GM23248 (cell line): ENCODE data around the gene LOXL4. TPM values are rescaled to one million over a fixed set of nuclear protein-coding genes. Genes with fewer than 3 reads are reported as not detected.

Source experiments
- DNase-seq: peaks from one replicate; pipeline ENCODE4 v3.0.0-alpha.2; 2015
- H2AFZ ChIP-seq: fragments of 200-600 bp; sonication (generic); 2 replicates; pipeline ENCODE4 v1.6.1; 2016; ENCODE audit warnings: antibody characterized with exemption
- H3F3A ChIP-seq: fragments of 200-600 bp; sonication (generic); 2 replicates; pipeline ENCODE4 v1.6.1; 2016; ENCODE audit warnings: mild to moderate bottlenecking, antibody characterized with exemption, mixed run types; ENCODE audit not compliant: insufficient read depth
- H3K27ac ChIP-seq: fragments of 200-600 bp; sonication (generic); 2 replicates; pipeline ENCODE4 v1.5.1; 2016; ENCODE audit warnings: mild to moderate bottlenecking
- H3K27me3 ChIP-seq: fragments of 200-600 bp; sonication (generic); replicated peaks from 2 replicates; pipeline ENCODE4 v1.6.1; 2016; ENCODE audit warnings: mild to moderate bottlenecking; ENCODE audit not compliant: insufficient read depth
- H3K36me3 ChIP-seq: fragments of 200-600 bp; sonication (generic); 2 replicates; pipeline ENCODE4 v1.6.1; 2016; ENCODE audit warnings: low read depth, mild to moderate bottlenecking
- H3K4me1 ChIP-seq: fragments of 200-600 bp; sonication (generic); 2 replicates; pipeline ENCODE4 v1.6.1; 2016; ENCODE audit warnings: mild to moderate bottlenecking; ENCODE audit not compliant: insufficient read depth
- H3K4me2 ChIP-seq: fragments of 200-600 bp; sonication (generic); one replicate; pipeline ENCODE4 v1.6.1; 2016; ENCODE audit warnings: mild to moderate bottlenecking; ENCODE audit not compliant: unreplicated experiment
- H3K4me3 ChIP-seq: fragments of 200-600 bp; sonication (generic); 2 replicates; pipeline ENCODE4 v1.5.1; 2016; ENCODE audit warnings: mild to moderate bottlenecking
- H3K79me2 ChIP-seq: fragments of 200-600 bp; sonication (generic); 2 replicates; pipeline ENCODE4 v1.6.1; 2016; ENCODE audit warnings: mild to moderate bottlenecking; ENCODE audit not compliant: insufficient read depth
- H3K9ac ChIP-seq: fragments of 200-600 bp; sonication (generic); 2 replicates; pipeline ENCODE4 v1.6.1; 2016; ENCODE audit warnings: mild to moderate bottlenecking
- H3K9me2 ChIP-seq: fragments of 200-600 bp; sonication (generic); 2 replicates; pipeline ENCODE4 v1.6.1; 2016; ENCODE audit warnings: mixed run types, mild to moderate bottlenecking, moderate library complexity; ENCODE audit not compliant: insufficient read depth
- H3K9me3 ChIP-seq: fragments of 200-600 bp; sonication (generic); one replicate; pipeline ENCODE4 v1.6.1; 2017; ENCODE audit warnings: low read depth
- H4K20me1 ChIP-seq: fragments of 200-600 bp; sonication (generic); 2 replicates; pipeline ENCODE4 v1.6.0; 2016; ENCODE audit not compliant: insufficient read depth
- EZH2 ChIP-seq: fragments of 200-600 bp; sonication (generic); IDR thresholded peaks from 2 replicates; pipeline ENCODE4 v1.6.1; 2018; ENCODE audit warnings: antibody characterized with exemption, mild to moderate bottlenecking; ENCODE audit not compliant: insufficient read depth, poor library complexity, severe bottlenecking
- EZH2phosphoT487 ChIP-seq: fragments of 200-600 bp; sonication (generic); IDR thresholded peaks from 2 replicates; pipeline ENCODE4 v1.6.1; 2018; ENCODE audit warnings: antibody characterized with exemption, moderate library complexity, mild to moderate bottlenecking, low read depth; ENCODE audit not compliant: insufficient read depth
- WGBS, 2 experiments: methylation state at CpG; one replicate each; pipeline ENCODE4 v1.1.6; 2015 to 2017; ENCODE audit warnings: low lambda C conversion rate in 2 of 2, low coverage in 1 of 2; ENCODE audit errors: missing lambda C conversion rate in 2 of 2; 5-methylcytosine and 5-hydroxymethylcytosine counted together
- in situ Hi-C: fragments of 300-500 bp; cut with MboI; formaldehyde crosslinking; loops from 2 replicates; pipeline ENCODE4 v1.15.0; 2020
- polyA plus RNA-seq: library from polyadenylated mRNA; unstranded; fragments of >200 nt; fragmentation: Nextera tagmentation; extraction: Ambion mirVana; gene quantifications from 2 replicates; pipeline ENCODE4 v1.2.1, GENCODE V29; 2016
- total RNA-seq: library from RNA; depleted of rRNA; stranded (reverse); fragments of >200 nt; shearing (Covaris generic); gene quantifications from 2 replicates; pipeline ENCODE4 v1.2.3, GENCODE V29; 2014

LOXL4 gene
- total and polyA plus RNA-seq, 2 experiments from 2014 or later, result 319 to 496 TPM

GRCh38 chr10:98313598-98313997, 45.6 kb upstream of the LOXL4 start:
- TF ChIP-seq EZH2 (no peak), EZH2phosphoT487 (no peak)
- Histone ChIP-seq H3K9ac (no peak overlapping the region), H3K9me3 (no peaks in the 10 kb centered on the region), H2AFZ (no peak overlapping the region), H3K4me2 (no peak overlapping the region), H3K27ac (no peak overlapping the region), H3K4me1 (peaks cover 66% of the 10 kb centered on the region), H3K79me2 (no peaks in the 10 kb centered on the region), H3K4me3 (no peak overlapping the region), H3K27me3 (no peaks in the 10 kb centered on the region), H4K20me1 (no peaks in the 10 kb centered on the region), H3K36me3 (no peaks in the 10 kb centered on the region), H3F3A (peaks cover 45% of the 10 kb centered on the region), H3K9me2 (no peaks in the 10 kb centered on the region)
- 61 to 64% methylated on average over 3 of the region's 3 CpGs for WGBS, 2 experiments
- no peak for DNase-seq
- in situ Hi-C loops, result no loop called here

GRCh38 chr10:98312822-98313221, 44.8 kb upstream of the LOXL4 start:
- Histone ChIP-seq H3K36me3 (no peaks in the 10 kb centered on the region), H3K4me3 (no peak overlapping the region), H3K9me2 (no peaks in the 10 kb centered on the region), H3K79me2 (no peaks in the 10 kb centered on the region), H4K20me1 (no peaks in the 10 kb centered on the region), H3F3A (peaks cover 45% of the 10 kb centered on the region), H3K27me3 (no peaks in the 10 kb centered on the region), H3K9me3 (no peaks in the 10 kb centered on the region), H3K9ac (no peak overlapping the region), H3K27ac (no peak overlapping the region), H3K4me1 (peaks cover 66% of the 10 kb centered on the region), H3K4me2 (no peak overlapping the region), H2AFZ (no peak overlapping the region)
- 87 to 88% methylated on average over 5 of the region's 5 CpGs for WGBS, 2 experiments
- in situ Hi-C loops, result no loop called here
- TF ChIP-seq EZH2phosphoT487 (no peak), EZH2 (no peak)
- no peak for DNase-seq

GRCh38 chr10:98312349-98312748, 44.4 kb upstream of the LOXL4 start:
- no peaks in the 10 kb centered on the region for H3K9me2 ChIP-seq
- H3K27me3 ChIP-seq, result no peaks in the 10 kb centered on the region
- WGBS, 2 experiments, result 48 to 57% methylated on average over 3 of the region's 3 CpGs
- H3K9ac ChIP-seq, result no peak overlapping the region
- H3K79me2 ChIP-seq, result no peaks in the 10 kb centered on the region
- H4K20me1 ChIP-seq, result no peaks in the 10 kb centered on the region
- no peaks in the 10 kb centered on the region for H3K36me3 ChIP-seq
- peaks cover 63% of the 10 kb centered on the region for H3K4me1 ChIP-seq
- peaks cover 45% of the 10 kb centered on the region for H3F3A ChIP-seq
- no peak overlapping the region for H3K4me2 ChIP-seq
- no peak for TF ChIP-seq EZH2
- no peak for TF ChIP-seq EZH2phosphoT487
- H2AFZ ChIP-seq, result no peak overlapping the region
- in situ Hi-C loops, result no loop called here
- peak; percentile 75 for DNase-seq
- no peak overlapping the region for H3K27ac ChIP-seq
- no peak overlapping the region for H3K4me3 ChIP-seq
- H3K9me3 ChIP-seq, result no peaks in the 10 kb centered on the region

GRCh38 chr10:98310701-98311100, 42.7 kb upstream of the LOXL4 start:
- Histone ChIP-seq H3K9me3 (no peaks in the 10 kb centered on the region), H3F3A (peaks cover 28% of the 10 kb centered on the region), H3K79me2 (no peaks in the 10 kb centered on the region), H2AFZ (no peak overlapping the region), H3K4me3 (no peak overlapping the region), H3K9me2 (no peaks in the 10 kb centered on the region), H3K9ac (no peak overlapping the region), H3K27ac (no peak overlapping the region), H3K27me3 (no peaks in the 10 kb centered on the region), H3K36me3 (no peaks in the 10 kb centered on the region), H3K4me2 (no peak overlapping the region), H3K4me1 (peaks cover 46% of the 10 kb centered on the region), H4K20me1 (no peaks in the 10 kb centered on the region)
- TF ChIP-seq EZH2phosphoT487 (no peak), EZH2 (no peak)
- in situ Hi-C loops, result no loop called here
- 92% methylated on average over 8 of the region's 8 CpGs for whole genome bisulfite sequencing, 2 experiments
- no peak for DNase-seq
